Suprapubic skin (tissue), 4 donors: ENCODE data around the gene HSPA12B.

Experiments used
- EP300 ChIP-seq: sonication (generic); formaldehyde crosslinking; IDR thresholded peaks from one replicate; pipeline ENCODE4 v1.6.1; 2017; ENCODE audit warnings: antibody characterized with exemption
- POLR2A ChIP-seq, 2 donors: fragments of 450-650 bp; IDR thresholded peaks; one replicate each; pipeline ENCODE4 v1.6.1; 2017; ENCODE audit warnings: antibody characterized with exemption in 2 of 2, mild to moderate bottlenecking in 2 of 2, moderate library complexity in 2 of 2
- POLR2AphosphoS5 ChIP-seq, 3 donors: sonication (generic); formaldehyde crosslinking; IDR thresholded peaks; one replicate each; pipeline ENCODE4 v1.6.1; 2017; ENCODE audit warnings: antibody characterized with exemption in 3 of 3
- TF ChIP-seq, protein P1 (sequence below), 2 donors: fragments of 200-600 bp in 1 of 2; fragments of 450-650 bp in 1 of 2; sonication (generic) in 1 of 2; IDR thresholded peaks; one replicate each; pipeline ENCODE4 v1.5.1; 2016 to 2019; ENCODE audit warnings: antibody characterized with exemption in 2 of 2, mild to moderate bottlenecking in 1 of 2, moderate library complexity in 1 of 2

DNA sequence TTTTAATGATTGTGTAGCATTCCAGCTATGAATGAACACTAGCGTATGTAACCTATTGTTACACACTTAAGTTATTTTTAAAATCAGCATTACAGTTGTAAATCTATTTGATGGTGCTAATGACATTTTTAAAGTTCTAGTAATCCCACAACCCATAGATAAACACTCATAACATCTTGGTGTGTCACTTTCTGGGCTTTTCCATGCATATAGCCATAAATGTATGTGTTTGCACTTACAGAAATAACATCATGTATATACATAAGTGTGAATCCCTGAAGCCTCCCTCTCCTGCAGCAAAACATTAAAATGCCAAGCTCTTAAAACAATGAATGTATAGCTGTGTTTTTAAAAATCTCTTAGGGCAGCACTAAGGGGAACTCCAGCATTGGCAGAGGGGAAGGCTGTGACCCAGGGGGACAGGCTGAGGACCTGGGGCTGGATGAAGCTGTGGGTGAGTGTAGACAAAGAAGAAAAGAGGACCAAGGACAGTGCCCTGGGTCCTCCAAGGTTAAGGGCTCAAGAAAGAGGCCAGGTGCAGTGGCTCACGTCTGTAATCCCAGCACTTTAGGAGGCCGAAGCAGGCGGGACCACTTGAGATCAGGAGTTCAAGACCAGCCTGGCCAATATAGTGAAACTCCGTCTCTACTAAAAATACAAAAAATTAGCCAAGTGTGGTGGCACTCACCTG is 55.0 kb downstream of the HSPA12B start:
- TF ChIP-seq, protein P1, sequence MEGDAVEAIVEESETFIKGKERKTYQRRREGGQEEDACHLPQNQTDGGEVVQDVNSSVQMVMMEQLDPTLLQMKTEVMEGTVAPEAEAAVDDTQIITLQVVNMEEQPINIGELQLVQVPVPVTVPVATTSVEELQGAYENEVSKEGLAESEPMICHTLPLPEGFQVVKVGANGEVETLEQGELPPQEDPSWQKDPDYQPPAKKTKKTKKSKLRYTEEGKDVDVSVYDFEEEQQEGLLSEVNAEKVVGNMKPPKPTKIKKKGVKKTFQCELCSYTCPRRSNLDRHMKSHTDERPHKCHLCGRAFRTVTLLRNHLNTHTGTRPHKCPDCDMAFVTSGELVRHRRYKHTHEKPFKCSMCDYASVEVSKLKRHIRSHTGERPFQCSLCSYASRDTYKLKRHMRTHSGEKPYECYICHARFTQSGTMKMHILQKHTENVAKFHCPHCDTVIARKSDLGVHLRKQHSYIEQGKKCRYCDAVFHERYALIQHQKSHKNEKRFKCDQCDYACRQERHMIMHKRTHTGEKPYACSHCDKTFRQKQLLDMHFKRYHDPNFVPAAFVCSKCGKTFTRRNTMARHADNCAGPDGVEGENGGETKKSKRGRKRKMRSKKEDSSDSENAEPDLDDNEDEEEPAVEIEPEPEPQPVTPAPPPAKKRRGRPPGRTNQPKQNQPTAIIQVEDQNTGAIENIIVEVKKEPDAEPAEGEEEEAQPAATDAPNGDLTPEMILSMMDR (IDR thresholded peaks at IDR 0.05), result no peak
- no peak for TF ChIP-seq POLR2AphosphoS5 (IDR thresholded peaks at IDR 0.05)
- TF ChIP-seq POLR2A (IDR thresholded peaks at IDR 0.05), result no peak
- TF ChIP-seq EP300, result no peak
